Stimulated activated CD8-positive, alpha-beta memory T cell treated with anti-CD3 and anti-CD28 coated beads, Interleukin-2, amount 100 ng/mL, for 1 hour (primary cell): Measurements from ENCODE around the gene PRAME.
"Not testable (repeated sequence)": the region's sequence is repeated elsewhere in the genome, so short reads cannot be mapped to it uniquely, and the experiment has no call there.

Source experiments
- DNase-seq, 2 donors: peaks; one replicate each; pipeline ENCODE4 v3.0.0-alpha.2; 2020; ENCODE audit warnings: low read depth in 2 of 2

Gene PRAME

GRCh38 chr22:22558972-22559603 lies at the start of gene PRAME:
TSS of gene PRAME (minus strand) at chr22:22559265. CDS start at chr22:22556832, 2,433 bp downstream.
- peak; percentile 22 to 29 for DNase-seq

- not testable (repeated sequence) for DNase-seq
These were observed 49.0 kb upstream of the PRAME start for GRCh38 chr22:22608022-22608421.

GRCh38 chr22:22605074-22605404 lies 46.0 kb upstream of the PRAME start:
- no peak for DNase-seq

- no peak for DNase-seq
These were observed 45.4 kb upstream of the PRAME start for GRCh38 chr22:22604326-22605073.

GRCh38 chr22:22603470-22603947 lies 44.4 kb upstream of the PRAME start:
- DNase-seq = no peak

GRCh38 chr22:22600531-22601261 lies 41.6 kb upstream of the PRAME start:
- no peak for DNase-seq

GRCh38 chr22:22599248-22599647 lies 40.2 kb upstream of the PRAME start:
- DNase-seq = no peak

GRCh38 chr22:22598144-22598543 lies 39.1 kb upstream of the PRAME start:
- no peak for DNase-seq

- no peak for DNase-seq
These were observed 36.2 kb upstream of the PRAME start for GRCh38 chr22:22595001-22595835.

- peak; percentile 8 to 26 for DNase-seq
These were observed 35.0 kb upstream of the PRAME start for GRCh38 chr22:22593964-22594656.

- DNase-seq = no peak
These were observed 34.2 kb upstream of the PRAME start for GRCh38 chr22:22593250-22593649.

- no peak for DNase-seq
These were observed 32.6 kb upstream of the PRAME start for GRCh38 chr22:22591348-22592299.

GRCh38 chr22:22590136-22590891 lies 31.2 kb upstream of the PRAME start:
- DNase-seq = no peak

- no peak for DNase-seq
These were observed 29.6 kb upstream of the PRAME start for GRCh38 chr22:22588485-22589164.

GRCh38 chr22:22587577-22588188 lies 28.6 kb upstream of the PRAME start:
- DNase-seq = no peak

- DNase-seq = no peak
These were observed 25.7 kb upstream of the PRAME start for GRCh38 chr22:22584722-22585121.

GRCh38 chr22:22583030-22583429 lies 24.0 kb upstream of the PRAME start:
- no peak for DNase-seq

GRCh38 chr22:22581524-22581923 lies 22.5 kb upstream of the PRAME start:
- not testable (repeated sequence) for DNase-seq
